T-helper 22 cell (primary cell): ENCODE data around the gene PTCH2.
"Not testable (repeated sequence)": the region's sequence is repeated elsewhere in the genome, so short reads cannot be mapped to it uniquely, and the experiment has no call there.

ENCODE experiments used
- DNase-seq: peaks from one replicate; pipeline ENCODE4 v3.0.0-alpha.2; 2020; ENCODE audit warnings: low read depth

PTCH2 gene

GRCh38 chr1:44819608-44820327 lies 23.3 kb downstream of the PTCH2 start:
- DNase-seq = peak; percentile 63

- DNase-seq = no peak
Observed at GRCh38 chr1:44819196-44819607, 23.9 kb downstream of the PTCH2 start.

GRCh38 chr1:44817771-44818495 lies 25.1 kb downstream of the PTCH2 start:
- no peak for DNase-seq

- DNase-seq = no peak
Observed at GRCh38 chr1:44817307-44817706, 25.7 kb downstream of the PTCH2 start.

GRCh38 chr1:44815926-44816325 lies 27.1 kb downstream of the PTCH2 start:
- DNase-seq = not testable (repeated sequence)

- no peak for DNase-seq
Observed at GRCh38 chr1:44812822-44813543, 30.1 kb downstream of the PTCH2 start.

- DNase-seq = no peak
Observed at GRCh38 chr1:44811234-44811633, 31.8 kb downstream of the PTCH2 start.

GRCh38 chr1:44810762-44811105 lies 32.3 kb downstream of the PTCH2 start:
- DNase-seq = not testable (repeated sequence)

GRCh38 chr1:44810101-44810761 lies 32.8 kb downstream of the PTCH2 start:
- DNase-seq = no peak

GRCh38 chr1:44808938-44809917 lies 33.8 kb downstream of the PTCH2 start:
- DNase-seq = peak; percentile 88

GRCh38 chr1:44808063-44808937 lies 34.8 kb downstream of the PTCH2 start, which contains the start of gene BTBD19:
Gene BTBD19, plus strand, starts transcription at chr1:44808523. Its CDS starts 298 bp downstream, at chr1:44808821.
- peak; percentile 73 for DNase-seq

GRCh38 chr1:44807364-44808062 lies 35.5 kb downstream of the PTCH2 start:
- DNase-seq = peak; percentile 93

- DNase-seq = no peak
Observed at GRCh38 chr1:44806704-44807363, 36.2 kb downstream of the PTCH2 start, which contains the start of gene DYNLT4. Gene DYNLT4, minus strand, starts transcription at chr1:44807351. Its CDS starts 683 bp downstream, at chr1:44806668.

- no peak for DNase-seq
Observed at GRCh38 chr1:44806025-44806703, 36.9 kb downstream of the PTCH2 start.

- no peak for DNase-seq
Observed at GRCh38 chr1:44805311-44806024, 37.6 kb downstream of the PTCH2 start.

- no peak for DNase-seq
Observed at GRCh38 chr1:44803312-44804095, 39.5 kb downstream of the PTCH2 start.

- no peak for DNase-seq
Observed at GRCh38 chr1:44803062-44803311, 40.1 kb downstream of the PTCH2 start.
